Activated T-cell treated with anti-CD3 and anti-CD28 coated beads, Interleukin-2, amount 50 U/mL, for 48 hours (primary cell): Measurements from ENCODE around the gene HOOK2.
"Not testable (repeated sequence)": the region's sequence is repeated elsewhere in the genome, so short reads cannot be mapped to it uniquely, and the experiment has no call there.

Experiments used
- DNase-seq, 2 experiments: peaks; one replicate each; pipeline ENCODE4 v3.0.0-alpha.2; 2020

HOOK2 gene

GRCh38 chr19:12751635-12752034 is 23.7 kb downstream of the HOOK2 start, which contains the start of gene BEST2:
TSS of gene BEST2 (plus strand) at chr19:12751791. CDS start at chr19:12752593, 802 bp downstream.
- DNase-seq: no peak

GRCh38 chr19:12750851-12751250 is 24.5 kb downstream of the HOOK2 start:
- DNase-seq: no peak

- DNase-seq: no peak
Observed at GRCh38 chr19:12749938-12750521, 25.3 kb downstream of the HOOK2 start.

- no peak for DNase-seq
Observed at GRCh38 chr19:12748489-12748888, 26.9 kb downstream of the HOOK2 start.

GRCh38 chr19:12745166-12745897 is 30.0 kb downstream of the HOOK2 start:
- DNase-seq: no peak

GRCh38 chr19:12737835-12738351 is 37.5 kb downstream of the HOOK2 start:
- DNase-seq: no peak

- DNase-seq: peak; percentile 82 to 83
Observed at GRCh38 chr19:12736995-12737834, 38.1 kb downstream of the HOOK2 start, which contains the start of gene GET3. TSS of gene GET3 (plus strand) at chr19:12737497. CDS start at chr19:12737506, 9 bp downstream.

GRCh38 chr19:12733369-12734214 is 41.8 kb downstream of the HOOK2 start:
- DNase-seq: peak; percentile 71 to 75

GRCh38 chr19:12731337-12731736 is 44.0 kb downstream of the HOOK2 start:
- DNase-seq: no peak

GRCh38 chr19:12730064-12730463 is 45.3 kb downstream of the HOOK2 start:
- DNase-seq: no peak

- DNase-seq: no peak
Observed at GRCh38 chr19:12727745-12728433, 47.5 kb downstream of the HOOK2 start.

- DNase-seq: no peak
Observed at GRCh38 chr19:12726988-12727316, 48.4 kb downstream of the HOOK2 start.

- DNase-seq: not testable (repeated sequence)
Observed at GRCh38 chr19:12725612-12726011, 49.7 kb downstream of the HOOK2 start.

- peak; percentile 84 for DNase-seq
Observed at GRCh38 chr19:12723641-12724426, 51.5 kb downstream of the HOOK2 start, which contains the start of gene TNPO2. TSS of gene TNPO2 (minus strand) at chr19:12723932. CDS start at chr19:12720977, 2,955 bp downstream.

GRCh38 chr19:12723381-12723640 is 52.0 kb downstream of the HOOK2 start:
- DNase-seq: peak in 1 of 2 experiments; percentile 56

GRCh38 chr19:12722566-12723380 is 52.6 kb downstream of the HOOK2 start:
- peak; percentile 93 to 94 for DNase-seq

GRCh38 chr19:12721656-12722565 is 53.4 kb downstream of the HOOK2 start:
- peak; percentile 61 to 71 for DNase-seq

GRCh38 chr19:12720851-12721655 is 54.3 kb downstream of the HOOK2 start:
- DNase-seq: peak in 1 of 2 experiments; percentile 43
